SK-N-SH treated with all-trans-retinoic acid at 6 μM for 48 hours (cell line): ENCODE measurements around the gene SLC35A2.

Experiments used
- ARNTL ChIP-seq: fragments of 450-650 bp; formaldehyde crosslinking; IDR thresholded peaks from 2 replicates; pipeline ENCODE4 v1.5.0; 2020; ENCODE audit warnings: low read depth, mild to moderate bottlenecking, moderate library complexity, borderline replicate concordance
- CSDC2 ChIP-seq: fragments of 250-450 bp; sonication (Bioruptor Pico); IDR thresholded peaks from 2 replicates; pipeline ENCODE4 v1.5.0; 2020; ENCODE audit warnings: mild to moderate bottlenecking, moderate library complexity
- ESRRG ChIP-seq: fragments of 250-450 bp; sonication (Bioruptor Pico); IDR thresholded peaks from 2 replicates; pipeline ENCODE4 v1.6.1; 2021; ENCODE audit warnings: mild to moderate bottlenecking
- RARB ChIP-seq: fragments of 250-450 bp; sonication (Bioruptor Pico); IDR thresholded peaks from 2 replicates; pipeline ENCODE4 v1.8.0; 2021; ENCODE audit warnings: mild to moderate bottlenecking, moderate library complexity
- SNAI2 ChIP-seq: fragments of 250-450 bp; sonication (Bioruptor Pico); IDR thresholded peaks from 2 replicates; pipeline ENCODE4 v1.5.0; 2020; ENCODE audit warnings: mild to moderate bottlenecking, moderate library complexity
- TCF4 ChIP-seq: fragments of 250-450 bp; sonication (Bioruptor Pico); IDR thresholded peaks from 2 replicates; pipeline ENCODE4 v1.8.0; 2021; ENCODE audit warnings: mild to moderate bottlenecking, moderate library complexity, borderline replicate concordance
- ZC3H10 ChIP-seq: fragments of 250-450 bp; sonication (Bioruptor Pico); IDR thresholded peaks from 2 replicates; pipeline ENCODE4 v1.5.1; 2021; ENCODE audit warnings: mild to moderate bottlenecking, moderate library complexity
- ZFP3 ChIP-seq: fragments of 250-450 bp; sonication (Bioruptor Pico); IDR thresholded peaks from 2 replicates; pipeline ENCODE4 v1.5.0; 2020; ENCODE audit warnings: mild to moderate bottlenecking, moderate library complexity
- ZFP30 ChIP-seq: fragments of 450-650 bp; formaldehyde crosslinking; IDR thresholded peaks from 2 replicates; pipeline ENCODE4 v1.5.0; 2022; ENCODE audit warnings: mild to moderate bottlenecking, moderate library complexity
- ZNF565 ChIP-seq: fragments of 450-650 bp; formaldehyde crosslinking; conservative IDR thresholded peaks from 2 replicates; pipeline ENCODE4 v1.5.0; 2020; ENCODE audit warnings: low read depth, mild to moderate bottlenecking, moderate library complexity
- TF ChIP-seq, protein P1 (sequence below): fragments of 250-450 bp; sonication (Bioruptor Pico); IDR thresholded peaks from 2 replicates; pipeline ENCODE4 v1.5.0; 2020; ENCODE audit warnings: mild to moderate bottlenecking, moderate library complexity
- TF ChIP-seq, protein P2 (sequence below): fragments of 250-450 bp; sonication (Bioruptor Pico); IDR thresholded peaks from 2 replicates; pipeline ENCODE4 v1.8.0; 2020; ENCODE audit warnings: mild to moderate bottlenecking, moderate library complexity, borderline replicate concordance
- TF ChIP-seq, protein P3 (sequence below): fragments of 250-450 bp; sonication (Bioruptor Pico); IDR thresholded peaks from 2 replicates; pipeline ENCODE4 v1.5.1; 2020; ENCODE audit warnings: low read depth, mild to moderate bottlenecking, moderate library complexity

DNA sequence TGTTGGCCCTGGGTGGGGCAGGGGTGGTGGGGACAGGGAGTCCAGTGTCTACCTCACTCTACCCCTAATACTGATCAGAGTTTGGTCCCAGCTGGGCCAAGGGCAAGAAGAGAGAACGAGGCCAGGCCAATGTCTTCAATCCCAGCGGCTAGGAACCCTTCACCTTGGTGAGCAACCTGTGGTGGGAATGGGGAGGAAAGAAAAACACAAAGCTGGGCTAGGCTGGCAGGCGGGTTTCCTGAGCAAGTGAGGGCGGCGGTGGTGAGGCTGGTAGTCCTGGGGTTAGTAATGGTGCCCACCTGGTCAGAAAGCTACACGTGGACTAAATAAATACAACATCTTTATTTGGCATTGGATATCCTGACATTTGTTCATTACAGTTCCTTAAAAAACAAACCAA, 8.2 kb downstream of the SLC35A2 start:
- no peak for TF ChIP-seq ZC3H10
- no peak for TF ChIP-seq CSDC2 (CRISPR knock-in tag)
- no peak for TF ChIP-seq ZNF565 (CRISPR knock-in tag)
- TF ChIP-seq, protein P1, sequence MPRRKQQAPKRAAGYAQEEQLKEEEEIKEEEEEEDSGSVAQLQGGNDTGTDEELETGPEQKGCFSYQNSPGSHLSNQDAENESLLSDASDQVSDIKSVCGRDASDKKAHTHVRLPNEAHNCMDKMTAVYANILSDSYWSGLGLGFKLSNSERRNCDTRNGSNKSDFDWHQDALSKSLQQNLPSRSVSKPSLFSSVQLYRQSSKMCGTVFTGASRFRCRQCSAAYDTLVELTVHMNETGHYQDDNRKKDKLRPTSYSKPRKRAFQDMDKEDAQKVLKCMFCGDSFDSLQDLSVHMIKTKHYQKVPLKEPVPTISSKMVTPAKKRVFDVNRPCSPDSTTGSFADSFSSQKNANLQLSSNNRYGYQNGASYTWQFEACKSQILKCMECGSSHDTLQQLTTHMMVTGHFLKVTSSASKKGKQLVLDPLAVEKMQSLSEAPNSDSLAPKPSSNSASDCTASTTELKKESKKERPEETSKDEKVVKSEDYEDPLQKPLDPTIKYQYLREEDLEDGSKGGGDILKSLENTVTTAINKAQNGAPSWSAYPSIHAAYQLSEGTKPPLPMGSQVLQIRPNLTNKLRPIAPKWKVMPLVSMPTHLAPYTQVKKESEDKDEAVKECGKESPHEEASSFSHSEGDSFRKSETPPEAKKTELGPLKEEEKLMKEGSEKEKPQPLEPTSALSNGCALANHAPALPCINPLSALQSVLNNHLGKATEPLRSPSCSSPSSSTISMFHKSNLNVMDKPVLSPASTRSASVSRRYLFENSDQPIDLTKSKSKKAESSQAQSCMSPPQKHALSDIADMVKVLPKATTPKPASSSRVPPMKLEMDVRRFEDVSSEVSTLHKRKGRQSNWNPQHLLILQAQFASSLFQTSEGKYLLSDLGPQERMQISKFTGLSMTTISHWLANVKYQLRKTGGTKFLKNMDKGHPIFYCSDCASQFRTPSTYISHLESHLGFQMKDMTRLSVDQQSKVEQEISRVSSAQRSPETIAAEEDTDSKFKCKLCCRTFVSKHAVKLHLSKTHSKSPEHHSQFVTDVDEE (CRISPR knock-in tag): no peak
- no peak for TF ChIP-seq ESRRG
- TF ChIP-seq ARNTL (CRISPR knock-in tag): no peak
- TF ChIP-seq, protein P2, sequence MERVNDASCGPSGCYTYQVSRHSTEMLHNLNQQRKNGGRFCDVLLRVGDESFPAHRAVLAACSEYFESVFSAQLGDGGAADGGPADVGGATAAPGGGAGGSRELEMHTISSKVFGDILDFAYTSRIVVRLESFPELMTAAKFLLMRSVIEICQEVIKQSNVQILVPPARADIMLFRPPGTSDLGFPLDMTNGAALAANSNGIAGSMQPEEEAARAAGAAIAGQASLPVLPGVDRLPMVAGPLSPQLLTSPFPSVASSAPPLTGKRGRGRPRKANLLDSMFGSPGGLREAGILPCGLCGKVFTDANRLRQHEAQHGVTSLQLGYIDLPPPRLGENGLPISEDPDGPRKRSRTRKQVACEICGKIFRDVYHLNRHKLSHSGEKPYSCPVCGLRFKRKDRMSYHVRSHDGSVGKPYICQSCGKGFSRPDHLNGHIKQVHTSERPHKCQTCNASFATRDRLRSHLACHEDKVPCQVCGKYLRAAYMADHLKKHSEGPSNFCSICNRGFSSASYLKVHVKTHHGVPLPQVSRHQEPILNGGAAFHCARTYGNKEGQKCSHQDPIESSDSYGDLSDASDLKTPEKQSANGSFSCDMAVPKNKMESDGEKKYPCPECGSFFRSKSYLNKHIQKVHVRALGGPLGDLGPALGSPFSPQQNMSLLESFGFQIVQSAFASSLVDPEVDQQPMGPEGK (CRISPR knock-in tag): no peak
- no peak for TF ChIP-seq RARB
- no peak for TF ChIP-seq TCF4
- TF ChIP-seq ZFP30 (CRISPR knock-in tag): no peak
- TF ChIP-seq, protein P3, sequence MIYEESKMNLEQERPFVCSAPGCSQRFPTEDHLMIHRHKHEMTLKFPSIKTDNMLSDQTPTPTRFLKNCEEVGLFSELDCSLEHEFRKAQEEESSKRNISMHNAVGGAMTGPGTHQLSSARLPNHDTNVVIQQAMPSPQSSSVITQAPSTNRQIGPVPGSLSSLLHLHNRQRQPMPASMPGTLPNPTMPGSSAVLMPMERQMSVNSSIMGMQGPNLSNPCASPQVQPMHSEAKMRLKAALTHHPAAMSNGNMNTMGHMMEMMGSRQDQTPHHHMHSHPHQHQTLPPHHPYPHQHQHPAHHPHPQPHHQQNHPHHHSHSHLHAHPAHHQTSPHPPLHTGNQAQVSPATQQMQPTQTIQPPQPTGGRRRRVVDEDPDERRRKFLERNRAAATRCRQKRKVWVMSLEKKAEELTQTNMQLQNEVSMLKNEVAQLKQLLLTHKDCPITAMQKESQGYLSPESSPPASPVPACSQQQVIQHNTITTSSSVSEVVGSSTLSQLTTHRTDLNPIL (CRISPR knock-in tag): no peak
- TF ChIP-seq SNAI2 (CRISPR knock-in tag): no peak
- TF ChIP-seq ZFP3 (CRISPR knock-in tag): no peak
